Measurements from ENCODE around the gene FOXI1.

FOXI1 gene

DNA sequence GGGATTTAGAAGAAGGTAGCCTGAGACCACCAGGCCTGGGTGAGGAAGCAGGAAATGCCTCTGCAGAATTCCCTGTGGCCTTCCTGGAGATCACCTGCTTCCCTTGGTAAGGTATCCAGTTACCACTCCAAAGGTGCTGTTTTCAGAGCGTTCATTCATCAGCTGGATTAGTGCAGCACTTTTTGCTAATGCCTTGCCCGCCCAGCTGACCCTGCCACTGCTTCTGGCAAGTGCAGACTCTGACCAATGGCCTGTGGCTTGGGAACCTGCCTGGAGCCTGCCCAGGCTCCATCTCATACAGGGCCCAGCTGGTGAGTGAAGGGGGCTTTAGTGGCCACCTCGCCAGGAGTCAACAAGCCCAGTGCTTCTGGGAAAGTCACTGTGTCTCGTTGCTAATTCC is 48.6 kb downstream of the FOXI1 start:
- DNase-seq, result no peak

DNA sequence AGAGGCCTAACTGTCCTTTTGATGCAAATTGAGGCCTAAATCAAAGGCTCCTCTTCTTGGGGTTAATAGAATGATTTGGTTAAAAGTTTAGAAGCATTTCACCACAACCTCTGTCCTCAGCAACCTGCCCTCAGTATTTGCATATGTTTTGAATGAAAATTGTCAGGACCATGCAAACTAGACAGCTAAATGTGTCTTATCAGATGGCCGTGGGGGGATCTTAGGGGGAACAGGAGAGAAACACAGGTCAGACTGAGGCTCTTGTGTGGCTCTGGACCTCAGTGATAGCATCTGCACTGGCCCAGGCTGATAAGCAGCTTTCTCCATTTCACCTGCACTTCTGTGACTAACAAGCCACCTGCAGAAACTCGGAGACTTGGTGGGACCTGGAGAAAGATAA is 49.0 kb downstream of the FOXI1 start:
- DNase-seq, result no peak

DNA sequence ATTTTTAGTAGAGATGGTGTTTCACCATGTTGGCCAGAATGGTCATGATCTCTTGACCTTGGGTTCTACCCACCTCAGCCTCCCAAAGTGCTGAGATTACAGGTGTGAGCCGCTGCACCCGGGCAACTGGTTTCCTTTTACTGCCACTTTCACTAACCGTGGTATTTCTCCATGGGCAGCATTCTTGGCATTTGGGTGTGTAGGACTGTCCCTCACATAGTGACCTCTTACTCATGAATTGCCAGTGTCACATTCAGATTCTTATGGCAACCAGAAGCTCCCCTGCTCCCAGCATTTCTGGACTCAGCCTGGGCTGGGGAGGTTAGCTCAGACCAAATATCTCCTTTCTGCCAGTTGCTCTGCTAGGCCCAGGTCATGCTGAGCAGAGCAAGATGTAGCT is 50.1 kb downstream of the FOXI1 start:
- DNase-seq, result no peak

DNA sequence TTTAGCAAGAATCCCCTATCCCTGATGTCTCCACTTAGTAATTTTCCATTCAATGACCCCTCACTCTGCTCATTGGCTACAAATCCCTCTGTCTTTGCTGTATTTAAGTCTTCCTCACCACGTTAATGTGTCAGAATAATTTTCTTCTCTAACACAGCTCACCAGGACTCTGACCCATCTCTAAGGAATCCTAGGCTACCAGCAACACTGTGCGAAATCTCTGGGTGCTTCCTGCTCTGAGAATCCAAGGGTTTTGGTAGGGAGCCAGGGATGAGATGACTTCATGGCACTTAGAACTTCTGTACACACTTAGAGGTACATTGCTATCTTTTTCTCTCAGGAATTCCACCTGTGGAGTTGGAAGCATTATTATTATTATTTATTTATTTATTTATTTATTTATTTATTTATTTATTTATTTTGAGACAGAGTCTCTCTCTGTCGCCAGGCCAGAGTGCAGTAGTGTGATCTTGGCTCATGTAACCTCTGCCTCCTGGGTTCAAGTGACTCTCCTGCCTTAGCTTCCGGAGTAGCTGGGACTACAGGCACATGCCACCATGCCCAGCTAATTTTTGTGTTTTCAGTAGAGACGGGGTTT is 53.5 kb downstream of the FOXI1 start:
- DNase-seq, result no peak
